SK-MEL-5 (cell line): Measurements from ENCODE around the gene PTGES2. TPM values are rescaled to one million over a fixed set of nuclear protein-coding genes. Genes with fewer than 3 reads are reported as not detected.
"Not testable (repeated sequence)": the region's sequence is repeated elsewhere in the genome, so short reads cannot be mapped to it uniquely, and the experiment has no call there.

Source experiments
- DNase-seq: peaks from one replicate; pipeline ENCODE4 v3.0.0-alpha.2; 2016; ENCODE audit warnings: low read depth, low spot score
- in situ Hi-C: cut with HindIII; loops from 2 replicates; pipeline ENCODE4 v1.10.0; 2016; ENCODE audit warnings: low sequenced_read_pairs, high pct_unique_total_duplicates, low pct_unique_long_range_greater_than_20kb
- total RNA-seq: library from RNA; depleted of rRNA; stranded (reverse); fragments of >200 nt; shearing (Covaris generic); gene quantifications from 2 replicates; pipeline ENCODE4 v1.2.3, GENCODE V29; 2014

The PTGES2 gene
- total RNA-seq, 1 experiment from 2014 or later: 123 TPM

DNA sequence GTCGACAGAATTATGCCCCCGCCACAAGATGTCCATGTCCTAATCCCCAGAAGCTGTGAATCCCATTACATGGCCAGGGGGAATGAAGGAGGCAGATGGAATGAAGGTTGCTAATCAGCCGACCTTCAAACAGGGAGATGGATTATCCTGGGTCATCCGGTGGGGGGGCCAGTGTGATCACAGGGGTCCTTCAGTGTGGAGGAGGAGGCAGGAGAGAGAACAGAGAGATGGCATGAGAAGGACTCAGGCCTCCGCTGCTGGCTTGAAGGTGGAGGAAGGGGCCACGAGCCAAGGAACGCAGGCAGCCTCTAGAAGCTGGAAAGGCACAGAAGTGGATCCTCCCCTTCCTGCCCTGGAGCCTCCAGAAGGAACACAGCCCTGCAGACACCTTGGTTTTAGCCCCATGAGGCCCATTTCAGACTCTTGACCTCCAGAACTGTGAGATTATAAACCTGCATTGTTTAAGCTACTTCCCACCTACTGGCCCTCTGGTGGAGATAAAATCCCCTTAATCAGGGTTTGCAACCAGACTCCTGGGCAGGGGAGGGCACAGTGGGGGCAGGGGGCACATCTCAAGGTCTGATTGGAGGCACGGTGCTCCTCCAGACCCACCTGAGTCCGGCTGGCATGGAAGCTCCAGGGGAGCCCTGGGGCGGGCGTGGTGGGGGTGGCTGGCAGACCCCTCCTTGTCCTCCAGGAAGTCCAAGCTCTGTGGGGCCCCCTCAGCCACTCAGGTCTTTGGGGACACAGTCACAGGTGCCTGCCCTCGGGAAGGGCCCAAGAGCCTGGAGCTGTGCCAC is 13.8 kb downstream of the PTGES2 start:
- DNase-seq: no peak
- in situ Hi-C loops: no loop called here

DNA sequence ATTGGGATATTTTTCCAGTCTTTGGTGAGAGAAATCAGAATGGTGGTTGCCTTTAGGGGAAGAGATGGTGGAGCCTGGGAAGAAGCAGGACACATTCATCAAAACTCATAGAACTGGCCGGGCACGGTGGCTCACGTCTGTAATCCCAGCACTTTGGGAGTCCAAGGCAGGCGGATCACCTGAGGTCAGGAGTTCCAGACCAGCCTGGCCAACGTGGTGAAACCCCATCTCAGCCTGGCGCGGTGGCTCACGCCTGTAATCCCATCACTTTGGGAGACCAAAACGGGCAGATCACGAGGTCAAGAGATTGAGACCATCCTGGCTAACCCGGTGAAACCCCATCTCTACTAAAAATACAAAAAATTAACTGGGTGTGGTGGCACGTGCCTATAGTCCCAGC is 15.8 kb downstream of the PTGES2 start:
- in situ Hi-C loops, DNase-seq: not testable (repeated sequence)

DNA sequence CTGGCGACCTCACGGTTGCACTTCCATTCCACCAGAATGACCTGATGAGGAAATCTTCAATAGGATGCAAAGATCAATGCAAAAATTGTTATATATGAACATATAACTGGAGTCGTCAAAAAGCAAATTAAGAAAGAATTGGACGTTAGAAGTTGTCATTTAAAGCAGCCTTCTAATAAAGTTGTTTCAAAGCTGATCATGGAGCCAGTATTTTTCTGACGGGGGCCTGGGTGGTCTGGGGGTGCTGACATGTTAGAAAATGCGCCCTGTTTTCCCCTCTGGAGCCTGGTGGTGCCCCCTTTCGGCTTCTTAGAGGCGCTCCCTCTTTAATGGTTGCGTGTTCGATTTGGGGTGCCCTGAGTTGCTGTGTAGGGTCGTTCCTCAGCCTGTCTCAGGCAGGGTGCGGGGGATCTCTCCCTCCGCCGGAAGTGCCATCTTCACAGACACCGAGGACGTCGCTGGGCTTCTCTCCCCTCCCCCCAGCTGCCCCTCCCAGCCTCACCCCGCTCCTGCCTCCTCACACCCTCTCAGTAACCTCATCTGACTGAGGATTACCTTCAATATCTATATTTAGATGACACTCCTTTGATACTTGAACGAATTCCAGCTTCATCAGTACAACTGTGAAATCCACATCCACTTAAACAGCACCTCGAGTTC is 18.3 kb downstream of the PTGES2 start:
- in situ Hi-C loops: no loop called here
- DNase-seq: no peak

DNA sequence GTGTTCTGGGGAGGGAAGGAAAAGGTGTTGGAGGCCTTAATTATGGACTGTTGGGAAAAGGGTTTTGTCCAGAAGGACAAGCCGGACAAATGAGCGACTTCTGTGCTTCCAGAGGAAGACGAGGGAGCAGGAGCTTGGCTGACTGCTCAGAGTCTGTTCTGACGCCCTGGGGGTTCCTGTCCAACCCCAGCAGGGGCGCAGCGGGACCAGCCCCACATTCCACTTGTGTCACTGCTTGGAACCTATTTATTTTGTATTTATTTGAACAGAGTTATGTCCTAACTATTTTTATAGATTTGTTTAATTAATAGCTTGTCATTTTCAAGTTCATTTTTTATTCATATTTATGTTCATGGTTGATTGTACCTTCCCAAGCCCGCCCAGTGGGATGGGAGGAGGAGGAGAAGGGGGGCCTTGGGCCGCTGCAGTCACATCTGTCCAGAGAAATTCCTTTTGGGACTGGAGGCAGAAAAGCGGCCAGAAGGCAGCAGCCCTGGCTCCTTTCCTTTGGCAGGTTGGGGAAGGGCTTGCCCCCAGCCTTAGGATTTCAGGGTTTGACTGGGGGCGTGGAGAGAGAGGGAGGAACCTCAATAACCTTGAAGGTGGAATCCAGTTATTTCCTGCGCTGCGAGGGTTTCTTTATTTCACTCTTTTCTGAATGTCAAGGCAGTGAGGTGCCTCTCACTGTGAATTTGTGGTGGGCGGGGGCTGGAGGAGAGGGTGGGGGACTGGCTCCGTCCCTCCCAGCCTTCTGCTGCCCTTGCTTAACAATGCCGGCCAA is 19.1 kb downstream of the PTGES2 start:
- DNase-seq: no peak
- in situ Hi-C loops: no loop called here

DNA sequence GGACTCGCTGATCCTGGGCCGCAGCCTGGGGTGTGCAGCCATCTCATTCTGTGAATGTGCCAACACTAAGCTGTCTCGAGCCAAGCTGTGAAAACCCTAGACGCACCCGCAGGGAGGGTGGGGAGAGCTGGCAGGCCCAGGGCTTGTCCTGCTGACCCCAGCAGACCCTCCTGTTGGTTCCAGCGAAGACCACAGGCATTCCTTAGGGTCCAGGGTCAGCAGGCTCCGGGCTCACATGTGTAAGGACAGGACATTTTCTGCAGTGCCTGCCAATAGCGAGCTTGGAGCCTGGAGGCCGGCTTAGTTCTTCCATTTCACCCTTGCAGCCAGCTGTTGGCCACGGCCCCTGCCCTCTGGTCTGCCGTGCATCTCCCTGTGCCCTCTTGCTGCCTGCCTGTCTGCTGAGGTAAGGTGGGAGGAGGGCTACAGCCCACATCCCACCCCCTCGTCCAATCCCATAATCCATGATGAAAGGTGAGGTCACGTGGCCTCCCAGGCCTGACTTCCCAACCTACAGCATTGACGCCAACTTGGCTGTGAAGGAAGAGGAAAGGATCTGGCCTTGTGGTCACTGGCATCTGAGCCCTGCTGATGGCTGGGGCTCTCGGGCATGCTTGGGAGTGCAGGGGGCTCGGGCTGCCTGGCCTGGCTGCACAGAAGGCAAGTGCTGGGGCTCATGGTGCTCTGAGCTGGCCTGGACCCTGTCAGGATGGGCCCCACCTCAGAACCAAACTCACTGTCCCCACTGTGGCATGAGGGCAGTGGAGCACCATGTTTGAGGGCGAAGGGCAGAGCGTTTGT is 19.9 kb downstream of the PTGES2 start:
- no peak for DNase-seq
- in situ Hi-C loops: no loop called here

DNA sequence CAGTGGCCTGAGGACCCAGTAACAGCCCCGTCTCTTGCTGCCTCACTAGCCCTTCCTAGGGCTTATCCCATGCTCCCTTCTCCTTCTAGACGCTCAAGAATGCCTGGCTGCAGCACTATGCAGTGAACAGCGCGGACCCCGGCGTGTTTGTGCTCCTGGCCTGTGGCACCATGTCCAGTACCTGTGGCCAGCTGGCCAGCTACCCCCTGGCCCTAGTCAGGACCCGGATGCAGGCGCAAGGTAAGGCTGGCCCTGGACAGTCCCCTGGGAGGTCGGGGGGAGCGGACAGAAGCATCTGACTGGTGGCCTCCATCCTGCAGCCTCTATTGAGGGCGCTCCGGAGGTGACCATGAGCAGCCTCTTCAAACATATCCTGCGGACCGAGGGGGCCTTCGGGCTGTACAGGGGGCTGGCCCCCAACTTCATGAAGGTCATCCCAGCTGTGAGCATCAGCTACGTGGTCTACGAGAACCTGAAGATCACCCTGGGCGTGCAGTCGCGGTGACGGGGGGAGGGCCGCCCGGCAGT is 20.5 kb downstream of the PTGES2 start:
- no peak for DNase-seq
- in situ Hi-C loops: no loop called here

DNA sequence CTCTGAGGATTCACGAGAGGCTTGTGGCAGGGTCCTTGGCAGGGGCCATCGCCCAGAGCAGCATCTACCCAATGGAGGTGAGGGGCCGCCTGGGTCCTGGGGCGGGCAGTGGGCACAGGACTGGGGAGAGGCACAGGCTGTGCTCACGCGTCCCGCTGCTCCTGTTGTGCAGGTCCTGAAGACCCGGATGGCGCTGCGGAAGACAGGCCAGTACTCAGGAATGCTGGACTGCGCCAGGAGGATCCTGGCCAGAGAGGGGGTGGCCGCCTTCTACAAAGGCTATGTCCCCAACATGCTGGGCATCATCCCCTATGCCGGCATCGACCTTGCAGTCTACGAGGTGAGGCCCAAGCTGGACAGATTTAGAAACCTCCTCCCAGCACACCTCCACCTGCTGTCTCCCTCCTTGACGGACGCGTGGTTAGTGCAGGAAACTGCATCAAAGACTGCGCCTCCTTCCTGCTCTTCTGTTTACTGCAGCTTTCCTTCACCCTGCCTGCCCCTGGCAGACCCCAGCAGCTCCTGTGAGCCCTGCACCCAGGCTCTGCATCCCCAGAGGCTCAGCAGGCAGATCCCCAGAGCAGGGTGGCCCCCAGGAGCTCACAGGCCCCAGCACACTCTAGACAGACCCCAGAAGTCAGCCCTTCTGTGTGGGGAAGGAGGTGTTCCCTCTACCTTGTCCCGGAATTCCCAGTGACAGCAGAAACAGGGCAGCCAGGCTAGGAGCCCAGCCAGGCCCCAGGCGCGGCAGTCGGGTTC is 21.2 kb downstream of the PTGES2 start:
- in situ Hi-C loops: no loop called here
- no peak for DNase-seq

DNA sequence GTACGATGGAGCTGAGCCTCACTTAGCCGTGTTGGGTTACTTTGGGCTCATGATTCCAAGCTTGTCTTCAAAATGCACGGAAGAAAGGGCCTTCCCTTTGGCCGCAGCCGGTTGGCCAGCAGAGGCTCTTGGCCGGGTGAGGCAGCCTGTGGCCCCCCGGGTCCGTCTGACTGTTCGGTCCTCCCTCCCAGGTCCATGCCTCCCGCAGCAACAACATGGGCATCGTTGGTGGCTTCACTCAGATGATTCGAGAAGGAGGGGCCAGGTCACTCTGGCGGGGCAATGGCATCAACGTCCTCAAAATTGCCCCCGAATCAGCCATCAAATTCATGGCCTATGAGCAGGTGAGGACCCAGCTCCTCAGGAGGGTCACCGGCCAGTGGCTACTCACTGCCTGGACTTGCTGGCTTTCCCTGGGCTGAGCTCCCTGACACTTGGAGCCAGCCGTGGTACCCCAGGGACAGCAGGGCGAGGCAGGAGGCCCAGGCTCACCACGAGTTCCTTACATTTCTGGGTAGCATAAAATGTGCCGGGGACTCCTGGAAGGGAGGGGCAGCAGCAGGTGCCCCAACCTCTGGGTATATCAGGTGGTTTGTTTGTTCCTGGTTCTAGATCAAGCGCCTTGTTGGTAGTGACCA is 21.9 kb downstream of the PTGES2 start:
- DNase-seq: no peak
- in situ Hi-C loops: no loop called here

DNA sequence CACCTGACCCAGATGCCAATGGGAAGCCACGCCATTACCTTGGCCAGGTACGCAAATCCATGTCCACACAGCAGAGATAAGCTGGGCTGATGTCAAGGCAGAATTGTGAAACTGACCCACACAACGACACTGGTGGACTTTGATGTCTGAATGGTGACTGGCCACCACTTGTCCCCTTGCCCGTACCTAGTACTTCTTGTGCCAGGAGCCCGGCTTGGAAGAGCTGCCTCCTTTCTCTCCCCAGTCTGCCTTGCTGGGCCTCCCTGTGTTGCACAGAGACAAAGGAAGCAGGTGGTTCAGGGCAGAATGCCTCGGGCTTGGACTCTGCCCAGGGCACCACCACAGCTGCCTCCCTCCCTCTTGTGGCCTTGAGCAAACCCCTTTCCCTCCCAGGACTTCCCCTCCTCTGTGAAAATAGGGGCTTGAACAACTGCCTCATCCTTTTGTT is 23.3 kb downstream of the PTGES2 start:
- no peak for DNase-seq
- in situ Hi-C loops: no loop called here

DNA sequence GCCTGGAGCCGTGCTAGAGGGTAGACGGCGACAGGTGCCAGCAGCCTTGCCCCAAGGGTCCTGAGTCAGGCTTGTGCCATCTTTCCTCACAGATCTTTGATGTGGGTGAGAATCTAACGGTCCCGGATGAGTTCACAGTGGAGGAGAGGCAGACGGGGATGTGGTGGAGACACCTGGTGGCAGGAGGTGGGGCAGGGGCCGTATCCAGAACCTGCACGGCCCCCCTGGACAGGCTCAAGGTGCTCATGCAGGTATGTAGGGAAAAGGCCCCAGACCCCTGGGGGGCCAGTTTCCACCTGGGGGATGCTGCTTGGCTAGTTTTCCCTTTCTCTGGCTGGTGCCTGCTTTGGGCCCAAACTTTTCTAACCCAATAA is 24.0 kb downstream of the PTGES2 start:
- DNase-seq: no peak

DNA sequence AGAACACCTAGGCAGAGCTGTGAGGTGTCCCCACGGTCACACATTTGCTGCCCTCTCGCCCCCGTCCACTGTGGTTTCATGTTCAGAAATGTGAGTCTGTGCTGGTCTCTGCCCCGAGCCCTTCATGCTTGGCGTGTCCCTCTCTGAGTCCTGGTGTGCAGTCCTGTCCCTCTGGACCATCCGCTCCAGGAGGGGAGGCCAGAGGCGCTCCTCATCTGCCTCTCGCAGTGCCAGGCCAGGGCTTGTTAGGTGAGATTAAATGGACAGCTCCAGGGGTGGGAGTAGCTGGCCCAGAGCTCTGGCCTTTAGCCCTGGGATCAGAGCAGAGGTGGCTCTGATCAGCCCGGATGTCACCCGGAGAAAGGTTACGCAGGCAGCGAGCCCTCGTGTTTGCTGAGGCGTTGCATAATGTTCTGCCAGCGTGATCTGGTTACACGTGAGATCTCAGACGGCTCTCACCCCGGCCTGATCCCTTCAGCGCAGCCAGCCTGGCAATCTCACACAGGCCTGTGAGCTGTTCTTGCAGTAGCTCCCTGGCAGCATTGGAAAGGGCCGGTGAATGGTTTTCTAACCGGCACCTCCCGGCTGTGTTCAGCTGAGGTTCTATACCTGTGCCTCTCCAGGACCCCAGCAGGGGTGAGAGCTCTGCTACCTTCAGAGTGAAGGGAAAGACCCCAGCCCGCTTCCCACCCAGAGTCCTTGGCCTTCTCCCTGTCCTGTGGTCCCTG is 24.5 kb downstream of the PTGES2 start:
- in situ Hi-C loops: no loop called here
- DNase-seq: no peak

More for the DNA sequence above, 24.0 kb downstream of the PTGES2 start:
- in situ Hi-C loops: no loop called here

DNA sequence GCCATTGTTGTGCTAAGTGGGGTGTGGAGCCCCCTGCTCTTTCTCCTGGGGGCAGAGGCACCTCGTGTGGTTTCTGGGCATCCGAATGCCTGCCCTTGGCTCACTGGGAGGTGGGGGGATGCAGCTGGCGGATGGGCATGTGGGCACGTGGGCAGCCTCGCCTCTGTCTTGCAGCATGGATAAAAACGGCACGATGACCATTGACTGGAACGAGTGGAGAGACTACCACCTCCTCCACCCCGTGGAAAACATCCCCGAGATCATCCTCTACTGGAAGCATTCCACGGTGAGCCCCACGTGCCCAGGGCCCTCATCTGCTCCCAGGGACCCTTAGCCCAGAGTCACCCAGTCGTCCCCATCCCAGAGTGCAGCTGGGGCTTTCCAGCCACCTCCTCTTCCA is 25.3 kb downstream of the PTGES2 start:
- no peak for DNase-seq
- in situ Hi-C loops: no loop called here

DNA sequence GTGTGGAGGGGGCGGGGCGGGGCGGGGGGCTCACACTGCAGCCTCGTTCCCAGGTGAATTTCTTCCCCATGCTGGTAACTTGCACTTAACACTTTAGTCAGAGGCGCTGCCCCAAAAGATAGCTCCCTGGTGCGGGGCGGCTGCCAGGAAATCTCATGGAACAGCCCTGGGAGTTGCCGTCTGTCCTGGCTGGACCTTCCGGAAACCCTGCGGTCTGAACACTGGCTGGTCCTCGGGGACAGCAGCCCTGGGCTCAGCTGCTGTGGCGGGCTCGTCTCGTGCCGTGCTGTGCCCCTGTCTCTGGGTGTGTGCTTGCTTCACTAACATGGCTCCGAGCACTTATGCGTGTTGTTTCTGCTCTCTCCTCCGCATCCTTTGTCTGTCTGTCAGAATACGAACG is 25.8 kb downstream of the PTGES2 start:
- no peak for DNase-seq
- in situ Hi-C loops: no loop called here

DNA sequence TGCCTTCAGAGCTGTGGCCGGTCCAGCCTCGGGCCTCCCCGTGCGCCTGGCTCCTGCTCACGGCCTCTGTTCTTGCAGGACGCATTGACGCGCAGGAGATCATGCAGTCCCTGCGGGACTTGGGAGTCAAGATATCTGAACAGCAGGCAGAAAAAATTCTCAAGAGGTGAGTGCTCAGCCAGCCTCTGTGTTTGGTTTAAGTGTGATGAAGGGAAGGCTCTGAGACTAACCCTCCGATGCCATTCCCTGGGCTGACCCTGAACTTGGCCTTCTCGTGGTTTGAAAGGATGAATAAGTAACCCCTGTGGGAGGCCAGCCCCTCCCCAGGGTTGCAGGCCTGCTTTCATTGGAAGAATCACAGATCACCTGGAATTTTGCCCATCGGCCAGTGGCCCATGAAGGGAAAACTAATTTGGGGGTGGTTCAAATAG is 26.3 kb downstream of the PTGES2 start:
- in situ Hi-C loops: no loop called here
- no peak for DNase-seq

DNA sequence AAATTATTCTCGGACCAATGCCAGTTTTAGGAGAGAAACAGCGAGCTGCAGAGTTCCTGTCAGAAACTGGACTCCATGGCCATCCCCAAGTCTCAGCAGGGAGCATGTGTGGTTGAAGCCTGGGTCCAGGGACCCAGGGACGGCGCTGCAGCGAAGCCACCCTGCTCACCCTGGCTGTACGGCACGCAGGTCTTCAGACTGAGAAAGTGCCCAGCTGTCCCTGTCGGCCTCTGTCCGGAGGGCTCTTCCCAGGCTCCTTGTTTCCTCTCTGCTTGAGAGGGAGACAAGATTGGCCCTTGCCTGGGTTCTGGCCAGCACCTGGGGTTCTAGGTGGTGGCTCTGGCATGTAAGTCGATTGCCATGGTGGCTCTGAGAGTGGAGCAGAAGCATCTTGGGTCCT is 26.9 kb downstream of the PTGES2 start:
- DNase-seq: no peak
- in situ Hi-C loops: no loop called here

DNA sequence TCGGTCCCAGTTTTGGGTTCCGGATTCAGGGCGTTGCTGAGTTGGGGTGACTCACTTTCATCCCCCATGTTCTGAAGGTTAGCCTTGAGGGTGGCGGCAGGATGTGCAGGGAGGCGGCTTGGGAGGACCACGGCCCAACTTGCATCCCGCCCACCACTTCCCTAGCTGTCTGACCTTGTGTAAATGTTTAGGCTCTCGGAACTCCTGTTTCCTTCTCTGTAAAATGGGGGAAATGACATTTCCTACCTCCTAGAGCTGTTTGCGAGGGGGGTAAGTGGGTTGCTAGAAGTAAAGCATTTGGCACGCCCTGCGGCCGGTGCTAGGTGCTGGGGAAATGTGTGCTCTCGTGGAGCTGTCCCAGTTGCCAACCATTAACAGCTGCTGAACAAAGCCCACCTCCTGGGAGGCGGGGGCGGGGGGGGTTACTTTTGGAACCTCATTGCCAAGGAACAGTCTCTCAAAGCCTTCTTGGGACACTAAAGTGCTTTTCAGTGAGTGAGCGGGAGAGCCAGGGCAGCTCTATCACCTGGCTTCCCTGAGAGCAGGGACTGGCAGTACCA is 27.5 kb downstream of the PTGES2 start:
- no peak for DNase-seq
- in situ Hi-C loops: no loop called here
